Erythroblast (primary cell): Measurements from ENCODE around the gene NEU2.

Source experiments
- GATA1 ChIP-seq: IDR thresholded peaks from 2 replicates; pipeline ENCODE4 v1.6.1; 2011; ENCODE audit warnings: low read depth, mild to moderate bottlenecking, control low read depth, low read length, moderate library complexity
- POLR2A ChIP-seq: IDR thresholded peaks from 2 replicates; pipeline ENCODE4 v1.6.1; 2011; ENCODE audit warnings: mild to moderate bottlenecking, low read length

GRCh38 chr2:233081731-233082221, 49.3 kb downstream of the NEU2 start:
- TF ChIP-seq POLR2A (no peak), GATA1 (no peak)
